Daoy (cell line): ENCODE measurements around the gene IP6K1. TPM values are rescaled to one million over a fixed set of nuclear protein-coding genes. Genes with fewer than 3 reads are reported as not detected.
"Not testable (repeated sequence)": the region's sequence is repeated elsewhere in the genome, so short reads cannot be mapped to it uniquely, and the experiment has no call there.

Experiments used
- DNase-seq: peaks from one replicate; pipeline ENCODE4 v3.0.0-alpha.2; 2015; ENCODE audit warnings: low read depth
- total RNA-seq: library from RNA; depleted of rRNA; stranded (reverse); fragments of >200 nt; shearing (Covaris generic); gene quantifications from 2 replicates; pipeline ENCODE4 v1.2.3, GENCODE V29; 2014

IP6K1 gene
- total RNA-seq, 1 experiment from 2014 or later = 12.6 TPM

DNA sequence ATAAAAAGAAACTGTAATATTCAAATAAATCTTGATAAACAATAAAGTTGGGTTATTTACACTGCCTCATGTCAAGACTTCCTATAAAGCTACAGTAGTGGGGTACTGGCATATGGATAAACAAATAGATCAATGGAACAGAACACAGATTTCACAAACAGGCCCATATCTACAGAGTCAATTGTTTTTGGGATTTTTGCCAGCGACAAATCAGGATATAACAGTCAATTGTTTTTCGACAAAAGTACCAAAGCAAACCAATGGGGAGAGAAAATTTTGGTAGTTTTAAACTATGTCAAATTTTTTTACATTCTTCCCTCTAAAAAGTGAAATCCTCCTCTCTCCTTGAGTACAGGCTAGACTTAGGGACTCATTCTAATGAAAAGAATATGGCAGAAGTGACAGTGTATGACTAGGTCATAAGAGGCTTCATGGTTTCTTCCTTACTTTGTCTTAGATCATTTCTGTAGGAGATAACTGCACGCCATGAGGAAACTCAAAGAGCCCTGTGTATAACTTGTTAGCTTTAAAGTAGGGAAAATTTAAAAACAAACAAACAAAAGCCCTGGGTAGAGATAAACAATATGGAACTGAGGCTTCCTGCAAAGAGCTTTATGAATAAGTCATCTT is 16.9 kb downstream of the IP6K1 start:
- no peak for DNase-seq

DNA sequence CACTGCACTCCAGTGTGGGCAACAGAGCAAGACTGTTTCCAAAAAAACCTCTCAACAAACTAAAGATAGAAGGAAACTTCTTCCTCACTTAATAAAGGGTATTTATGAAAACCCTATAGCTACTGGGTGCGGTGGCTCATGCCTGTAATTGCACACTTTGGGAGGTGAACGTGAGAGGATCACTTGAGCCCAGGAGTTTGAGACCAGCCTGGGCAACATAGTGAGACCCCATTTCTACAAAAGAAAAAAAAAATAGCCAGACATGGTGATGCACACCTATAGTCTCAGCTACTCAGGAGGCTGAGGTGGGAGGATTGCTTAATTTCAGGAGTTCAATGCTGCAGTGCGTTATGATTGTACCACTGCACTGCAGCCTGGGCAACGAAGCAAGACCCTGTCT is 22.4 kb downstream of the IP6K1 start:
- no peak for DNase-seq

GRCh38 chr3:49761661-49762060 is 24.7 kb downstream of the IP6K1 start:
- DNase-seq = no peak

DNA sequence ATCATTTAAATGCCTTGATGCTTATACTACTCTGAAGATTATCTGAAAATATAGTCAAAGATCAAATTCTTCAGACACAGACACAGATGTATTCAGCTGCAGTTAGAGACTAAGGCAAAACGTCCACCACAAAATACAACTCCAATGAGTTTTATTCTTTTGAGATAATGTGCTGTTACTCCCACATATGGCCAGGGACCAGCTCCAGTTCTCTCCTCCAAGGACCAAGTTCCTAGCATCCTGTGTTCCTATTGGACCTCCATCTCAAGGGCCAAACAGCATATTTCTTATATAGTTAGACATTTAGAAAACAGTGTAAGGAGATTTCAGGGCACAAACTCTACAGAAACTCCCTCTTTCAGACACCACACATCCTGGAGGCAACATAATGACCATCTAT is 27.1 kb downstream of the IP6K1 start:
- DNase-seq = no peak

DNA sequence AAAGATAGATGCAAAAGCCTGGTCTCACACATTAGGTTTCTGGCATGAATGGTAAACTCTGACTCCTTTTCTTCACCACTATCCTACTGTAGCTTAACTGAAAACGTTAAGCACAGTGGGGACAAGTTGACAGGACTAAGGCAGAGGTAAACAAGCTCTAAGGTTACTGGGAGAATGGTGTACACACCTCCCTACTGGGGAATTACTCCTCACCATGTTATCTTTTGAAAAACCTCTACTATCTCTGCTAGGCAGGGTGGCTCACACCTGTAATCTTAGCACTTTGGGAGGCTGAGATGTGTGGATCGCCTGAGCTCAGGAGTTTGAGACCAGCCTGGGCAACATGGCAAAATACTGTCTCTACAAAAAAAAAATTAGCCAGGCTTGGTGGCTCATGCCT is 29.1 kb downstream of the IP6K1 start:
- no peak for DNase-seq

DNA sequence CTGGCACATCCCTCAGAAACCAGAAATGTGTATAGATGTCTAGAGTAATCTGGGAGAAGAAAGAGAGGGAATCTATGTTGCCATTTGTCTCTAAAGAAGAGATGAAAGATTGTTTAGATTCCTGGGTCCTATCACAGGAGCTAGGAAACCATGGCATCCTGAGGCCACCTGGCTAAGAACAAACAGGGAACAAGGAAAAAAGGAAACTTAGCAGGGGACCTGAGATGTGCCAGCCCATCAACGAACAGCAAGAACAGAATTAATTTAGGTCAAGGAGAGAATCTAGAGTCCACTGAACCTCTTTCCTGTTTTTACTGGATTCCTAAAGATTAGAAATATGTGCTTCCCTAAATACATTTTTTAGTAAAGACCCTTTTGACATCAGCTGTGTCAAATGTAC is 30.3 kb downstream of the IP6K1 start:
- DNase-seq = no peak

- DNase-seq = no peak
Measured at GRCh38 chr3:49754536-49754935, 31.8 kb downstream of the IP6K1 start.

DNA sequence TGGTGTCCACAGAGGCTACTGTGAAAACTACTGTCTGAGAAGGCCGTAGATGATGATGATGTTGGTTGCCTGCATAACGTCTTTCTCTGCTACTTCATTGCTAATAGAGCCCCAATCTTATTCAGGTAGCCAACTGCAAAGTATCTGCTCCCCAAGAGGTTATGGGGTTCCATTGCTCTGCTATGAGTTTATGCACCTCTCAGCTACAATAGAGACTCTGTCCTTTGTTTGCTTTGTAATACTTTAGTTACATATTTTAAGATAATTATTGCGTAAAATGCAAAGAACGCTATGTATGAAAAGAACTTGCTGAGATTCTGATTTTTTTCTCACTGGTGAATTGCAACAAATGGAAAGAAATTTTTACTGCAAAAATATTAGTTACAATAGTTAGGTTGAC is 34.8 kb downstream of the IP6K1 start:
- no peak for DNase-seq

DNA sequence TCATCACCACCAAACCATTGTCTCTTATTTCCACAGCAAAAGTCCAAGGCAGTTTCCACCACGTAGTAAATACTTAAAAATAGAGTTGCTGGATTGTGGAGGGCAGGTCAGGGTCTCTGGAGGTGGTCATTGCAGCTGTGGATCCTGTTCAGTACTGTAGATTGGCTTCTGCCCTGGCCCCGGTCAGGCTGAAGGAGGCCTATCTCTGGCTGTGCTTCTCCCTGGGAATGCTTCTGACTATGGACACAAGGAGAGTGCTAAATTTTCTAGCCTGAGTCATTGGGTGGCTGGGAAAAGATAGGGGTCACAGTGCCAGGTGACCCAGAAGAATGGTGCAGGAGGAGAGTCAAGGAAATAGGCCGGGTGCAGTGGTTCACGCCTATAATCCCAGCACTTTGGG is 36.3 kb downstream of the IP6K1 start:
- DNase-seq = no peak

DNA sequence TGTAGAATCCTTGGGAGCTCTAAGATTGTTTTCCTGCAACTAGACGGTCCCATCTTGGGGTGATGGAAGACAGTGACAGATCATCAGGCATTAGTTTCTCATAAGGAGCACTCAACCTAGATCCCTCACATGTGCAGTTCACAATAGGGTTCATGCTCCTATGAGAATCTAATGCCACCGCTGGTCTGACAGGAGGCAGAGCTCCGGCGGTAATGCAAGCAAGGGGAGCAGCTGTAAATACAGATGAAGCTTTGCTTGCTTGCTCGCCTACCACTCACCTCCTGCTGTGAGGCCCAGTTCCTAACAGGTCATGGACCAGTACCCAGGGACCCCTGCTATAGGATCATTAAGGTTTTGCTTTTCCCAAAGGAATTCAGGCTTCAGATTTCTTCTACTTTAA is 37.5 kb downstream of the IP6K1 start:
- not testable (repeated sequence) for DNase-seq

- no peak for DNase-seq
Measured at GRCh38 chr3:49747792-49748480, 38.4 kb downstream of the IP6K1 start.

DNA sequence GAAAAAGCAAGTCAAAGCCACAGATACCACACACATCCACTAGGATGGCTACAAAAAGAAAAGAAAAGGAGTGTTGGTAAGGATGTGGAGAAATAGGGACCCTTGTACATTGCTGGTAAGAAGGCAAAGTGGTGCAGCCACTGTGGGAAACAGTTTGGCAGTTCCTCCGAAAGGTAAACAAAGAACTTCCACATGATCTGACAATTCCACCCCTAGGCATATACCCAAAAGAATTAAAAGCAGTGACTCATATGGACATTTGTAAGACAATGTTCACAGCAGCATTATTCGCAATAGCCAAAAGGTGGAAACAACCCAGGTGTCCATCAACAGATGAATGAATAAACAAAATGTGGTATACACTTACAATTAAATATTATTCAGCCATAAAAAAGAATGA is 40.4 kb downstream of the IP6K1 start:
- DNase-seq = peak; percentile 21

- no peak for DNase-seq
Measured at GRCh38 chr3:49740427-49740826, 45.9 kb downstream of the IP6K1 start.

GRCh38 chr3:49738067-49738713 is 48.2 kb downstream of the IP6K1 start:
- no peak for DNase-seq

DNA sequence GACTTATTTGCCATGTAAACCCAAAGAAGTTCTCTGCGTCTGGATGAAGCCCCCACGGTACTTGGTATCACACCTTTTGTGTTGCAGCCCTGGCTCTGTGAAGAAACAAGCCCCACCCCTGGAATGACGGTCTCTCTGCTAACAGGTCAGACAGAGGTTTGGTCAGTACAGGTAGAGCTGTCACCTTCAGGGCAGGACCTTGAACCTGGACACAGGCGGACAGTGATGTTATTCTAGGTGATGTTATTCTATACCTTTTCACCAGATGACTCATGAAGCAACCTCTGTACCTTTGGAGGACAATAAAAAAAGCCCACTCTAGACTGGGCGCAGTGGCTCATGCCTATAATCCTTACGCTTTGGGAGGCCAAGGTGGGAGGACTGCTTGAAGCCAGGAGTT is 51.6 kb downstream of the IP6K1 start:
- no peak for DNase-seq

GRCh38 chr3:49733551-49733950 is 52.8 kb downstream of the IP6K1 start:
- DNase-seq = no peak

DNA sequence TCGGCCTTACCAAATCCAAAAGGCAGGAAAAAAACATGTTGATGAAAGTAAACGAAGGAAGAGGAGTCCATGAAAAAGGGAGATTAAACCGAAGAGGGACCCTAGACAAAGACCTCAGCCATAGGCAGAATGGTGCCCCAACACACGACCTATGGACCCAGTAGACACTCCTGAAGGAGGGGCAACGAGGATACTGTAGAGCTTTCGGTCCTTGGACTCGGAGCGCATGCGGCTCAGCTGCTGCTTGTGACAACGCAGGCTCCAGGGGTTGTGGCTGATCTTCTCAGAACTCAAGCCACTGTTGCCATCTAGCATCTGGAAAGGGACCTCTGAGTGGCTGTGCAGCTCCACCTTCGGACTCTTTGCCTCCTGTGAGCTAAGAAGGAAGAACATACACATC is 53.7 kb downstream of the IP6K1 start:
- no peak for DNase-seq

GRCh38 chr3:49729966-49730609 is 56.3 kb downstream of the IP6K1 start:
- DNase-seq = no peak

DNA sequence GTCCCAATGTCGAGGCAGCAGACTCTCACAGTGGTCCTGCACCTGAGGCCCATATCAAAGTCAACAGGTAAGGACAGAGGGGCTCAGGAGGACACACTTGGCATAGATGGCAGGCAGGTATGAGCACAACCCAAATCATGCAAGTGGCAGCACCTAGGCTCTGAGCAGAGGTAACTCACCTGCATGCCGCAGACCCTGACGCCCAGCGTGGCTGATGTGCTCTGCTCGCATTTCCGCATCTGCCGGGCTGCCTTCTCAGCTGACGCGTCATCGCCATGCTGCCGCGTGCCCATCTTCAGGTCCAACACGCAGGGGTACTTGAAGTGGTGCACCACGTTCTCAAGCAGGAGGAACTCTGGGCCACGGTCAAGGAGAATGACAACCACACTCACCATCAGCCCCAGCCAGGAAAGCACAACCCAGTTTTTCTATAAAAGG is 58.4 kb downstream of the IP6K1 start:
- no peak for DNase-seq

DNA sequence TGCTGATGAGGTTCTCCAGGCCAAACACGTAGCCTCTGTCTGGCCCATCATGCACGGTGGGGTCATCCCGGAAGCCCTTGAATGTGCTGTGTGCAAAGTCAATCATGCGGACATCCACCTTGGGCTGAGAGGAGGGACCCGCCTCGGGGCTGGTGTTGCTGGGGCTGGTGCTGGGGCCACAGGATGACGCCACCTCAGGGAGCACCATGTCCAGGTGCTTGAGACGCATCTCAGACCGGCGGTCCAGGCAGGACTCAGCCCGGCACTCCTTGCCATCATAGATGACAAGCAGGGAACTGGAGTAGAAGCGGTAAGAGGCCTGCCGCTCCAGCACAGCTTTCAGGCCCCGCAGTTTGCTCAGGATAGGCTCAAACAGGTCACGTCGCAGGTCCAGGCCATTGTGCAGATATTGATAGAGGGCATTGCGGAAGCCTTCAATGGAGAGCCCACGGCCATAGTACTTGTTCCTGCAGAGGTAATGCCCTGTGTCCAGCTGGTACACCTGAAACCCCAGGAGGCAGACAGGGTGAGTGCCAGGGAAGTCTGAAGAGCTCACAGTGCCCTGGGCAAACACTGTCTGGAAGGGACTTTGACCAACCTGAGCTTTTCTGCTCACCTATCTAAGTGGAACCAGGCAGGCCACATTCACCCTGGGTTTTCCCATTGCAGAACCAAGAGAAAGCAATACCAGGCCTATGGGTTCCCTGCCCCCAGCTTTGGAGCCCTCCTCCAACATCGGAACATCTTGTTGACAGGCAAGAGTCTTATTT is 59.0 kb downstream of the IP6K1 start:
- DNase-seq = no peak

DNA sequence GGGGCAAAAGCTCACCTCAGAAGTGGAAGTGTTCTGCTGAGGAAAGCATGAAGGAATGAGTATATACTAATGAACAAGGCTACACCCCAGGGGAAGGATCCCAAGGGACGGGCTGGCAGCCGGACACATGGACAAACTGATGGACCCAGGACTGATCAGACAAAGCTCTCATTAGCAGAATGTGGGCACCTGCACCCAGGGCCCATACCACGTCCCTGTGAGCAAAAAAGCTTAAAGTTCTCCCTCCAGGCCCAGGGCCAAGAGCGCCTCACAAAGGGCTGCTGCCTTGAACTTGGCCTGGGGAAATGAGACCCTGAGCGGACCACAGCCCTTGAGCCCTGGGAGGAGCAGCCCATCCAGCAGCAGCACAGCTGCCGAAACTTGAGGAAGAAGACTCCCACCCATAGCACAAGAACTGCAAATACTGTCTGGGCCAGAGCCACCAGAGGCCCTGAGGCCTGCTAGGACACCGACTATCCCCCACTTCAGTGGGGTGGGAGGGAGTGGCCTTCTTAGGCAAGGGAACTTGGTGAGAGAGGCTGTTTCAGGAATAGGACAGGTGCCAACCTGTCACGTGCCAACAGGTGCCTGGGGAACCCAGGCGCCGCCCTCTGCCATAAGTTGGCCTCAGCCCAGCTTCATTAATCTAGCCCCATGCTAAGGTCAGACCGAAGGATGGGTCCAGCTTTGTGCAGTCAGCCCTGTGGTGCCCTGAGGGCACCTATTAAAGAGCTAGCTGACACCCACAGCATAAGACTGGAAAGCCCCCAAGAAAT is 60.2 kb downstream of the IP6K1 start:
- DNase-seq = no peak
